Inflammatory macrophage (primary cell): ENCODE measurements around the gene RNF111.
"Not testable (repeated sequence)": the region's sequence is repeated elsewhere in the genome, so short reads cannot be mapped to it uniquely, and the experiment has no call there.

Experiments used
- DNase-seq, 2 donors: peaks; one replicate each; pipeline ENCODE4 v3.0.0-alpha.2; 2020 to 2022

RNF111 gene

GRCh38 chr15:59140422-59141226, 153.2 kb downstream of the RNF111 start:
- DNase-seq = no peak

GRCh38 chr15:59143281-59143680, 155.8 kb downstream of the RNF111 start:
- no peak for DNase-seq

GRCh38 chr15:59144594-59144993, 157.1 kb downstream of the RNF111 start:
- DNase-seq = not testable (repeated sequence)
